ENCODE data around the gene SPAAR.
A peak's percentile ranks its signal among the peaks of the same experiment; 100 is the strongest.

- TF ChIP-seq CTCF (IDR thresholded peaks at IDR 0.05): peak; percentile 51 to 76
- no peak for TF ChIP-seq EP300 (IDR thresholded peaks at IDR 0.05)
- TF ChIP-seq POLR2AphosphoS5 (IDR thresholded peaks at IDR 0.05): no peak
- no peak for TF ChIP-seq POLR2A (IDR thresholded peaks at IDR 0.05)
These were observed 6.2 kb upstream of the SPAAR start for GRCh38 chr9:35903049-35903448.

Measured in suprapubic skin (tissue), 4 donors.